ENCODE data around the gene ZBTB7C.

The ZBTB7C gene

DNA sequence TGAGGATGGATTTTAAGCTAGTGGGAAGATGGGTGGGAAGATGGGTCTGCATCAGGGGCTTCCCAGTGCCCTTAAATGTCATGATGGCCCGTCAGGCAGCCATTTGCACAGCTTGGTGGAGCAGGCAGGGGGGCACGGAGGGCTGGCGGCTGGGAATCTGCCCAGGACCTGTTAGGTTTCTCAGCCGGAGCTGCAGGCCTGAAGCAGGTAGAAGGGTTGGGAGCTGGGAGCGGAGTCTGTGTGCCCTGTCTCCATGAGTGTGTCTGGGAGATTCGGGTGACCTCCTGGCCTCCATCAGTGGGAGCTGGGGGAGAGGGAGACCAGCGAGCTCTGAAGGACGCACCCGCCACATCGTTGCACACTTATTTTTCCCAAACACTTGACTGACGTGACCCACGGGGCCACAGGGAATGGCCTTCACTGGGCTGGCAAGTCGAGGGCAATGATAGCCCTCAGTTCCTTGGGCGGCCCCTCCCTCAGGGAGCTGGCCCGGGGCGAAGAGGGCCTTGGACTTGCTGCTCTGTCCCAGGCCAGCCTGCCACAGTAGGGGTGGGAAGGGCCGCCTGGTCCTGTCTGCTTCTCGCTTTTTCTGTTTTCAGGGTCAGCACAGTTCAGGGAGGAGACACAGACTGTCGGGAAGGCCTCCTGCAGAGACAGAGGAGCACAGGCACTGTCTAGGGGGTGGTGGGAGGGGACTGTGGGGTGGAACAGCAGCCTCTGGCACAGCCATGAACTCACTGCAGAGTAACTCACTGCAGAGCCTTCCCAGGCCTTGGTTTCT lies 236.8 kb downstream of the ZBTB7C start:
- Histone ChIP-seq H3K9me3 (ENCODE audit: insufficient read depth, low read depth, low read length) (no peaks in the 10 kb centered on the region), H3K9me2 (replicated peaks; ENCODE audit: low read depth, low read length) (no peaks in the 10 kb centered on the region), H2AFZ (ENCODE audit: low read length) (no peak overlapping the region), H3K4me1 (ENCODE audit: insufficient read depth, low read length, poor library complexity, severe bottlenecking) (peaks cover 3% of the 10 kb centered on the region), H3K27me3 (ENCODE audit: insufficient read depth, low read length, poor library complexity, severe bottlenecking) (no peaks in the 10 kb centered on the region), H3F3A (ENCODE audit: low read depth) (no peaks in the 10 kb centered on the region), H3K9ac (ENCODE audit: low read depth, low read length, poor library complexity, severe bottlenecking) (no peak overlapping the region), H3K79me2 (ENCODE audit: insufficient read depth, low read length) (no peaks in the 10 kb centered on the region), H3K36me3 (ENCODE audit: insufficient read depth, low read length) (no peaks in the 10 kb centered on the region), H3K4me2 (ENCODE audit: low read depth, low read length, poor library complexity, severe bottlenecking) (no peak overlapping the region), H3K4me3 (ENCODE audit: low read length, poor library complexity, severe bottlenecking) (no peak overlapping the region), H4K20me1 (ENCODE audit: insufficient read depth, low read length, poor library complexity, severe bottlenecking) (no peaks in the 10 kb centered on the region)
- TF ChIP-seq EZH2phosphoT487 (IDR thresholded peaks at IDR 0.05; ENCODE audit: borderline replicate concordance): no peak
- TF ChIP-seq, protein P1, sequence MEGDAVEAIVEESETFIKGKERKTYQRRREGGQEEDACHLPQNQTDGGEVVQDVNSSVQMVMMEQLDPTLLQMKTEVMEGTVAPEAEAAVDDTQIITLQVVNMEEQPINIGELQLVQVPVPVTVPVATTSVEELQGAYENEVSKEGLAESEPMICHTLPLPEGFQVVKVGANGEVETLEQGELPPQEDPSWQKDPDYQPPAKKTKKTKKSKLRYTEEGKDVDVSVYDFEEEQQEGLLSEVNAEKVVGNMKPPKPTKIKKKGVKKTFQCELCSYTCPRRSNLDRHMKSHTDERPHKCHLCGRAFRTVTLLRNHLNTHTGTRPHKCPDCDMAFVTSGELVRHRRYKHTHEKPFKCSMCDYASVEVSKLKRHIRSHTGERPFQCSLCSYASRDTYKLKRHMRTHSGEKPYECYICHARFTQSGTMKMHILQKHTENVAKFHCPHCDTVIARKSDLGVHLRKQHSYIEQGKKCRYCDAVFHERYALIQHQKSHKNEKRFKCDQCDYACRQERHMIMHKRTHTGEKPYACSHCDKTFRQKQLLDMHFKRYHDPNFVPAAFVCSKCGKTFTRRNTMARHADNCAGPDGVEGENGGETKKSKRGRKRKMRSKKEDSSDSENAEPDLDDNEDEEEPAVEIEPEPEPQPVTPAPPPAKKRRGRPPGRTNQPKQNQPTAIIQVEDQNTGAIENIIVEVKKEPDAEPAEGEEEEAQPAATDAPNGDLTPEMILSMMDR (conservative IDR thresholded peaks at IDR 0.05; ENCODE audit: low read length): no peak

DNA sequence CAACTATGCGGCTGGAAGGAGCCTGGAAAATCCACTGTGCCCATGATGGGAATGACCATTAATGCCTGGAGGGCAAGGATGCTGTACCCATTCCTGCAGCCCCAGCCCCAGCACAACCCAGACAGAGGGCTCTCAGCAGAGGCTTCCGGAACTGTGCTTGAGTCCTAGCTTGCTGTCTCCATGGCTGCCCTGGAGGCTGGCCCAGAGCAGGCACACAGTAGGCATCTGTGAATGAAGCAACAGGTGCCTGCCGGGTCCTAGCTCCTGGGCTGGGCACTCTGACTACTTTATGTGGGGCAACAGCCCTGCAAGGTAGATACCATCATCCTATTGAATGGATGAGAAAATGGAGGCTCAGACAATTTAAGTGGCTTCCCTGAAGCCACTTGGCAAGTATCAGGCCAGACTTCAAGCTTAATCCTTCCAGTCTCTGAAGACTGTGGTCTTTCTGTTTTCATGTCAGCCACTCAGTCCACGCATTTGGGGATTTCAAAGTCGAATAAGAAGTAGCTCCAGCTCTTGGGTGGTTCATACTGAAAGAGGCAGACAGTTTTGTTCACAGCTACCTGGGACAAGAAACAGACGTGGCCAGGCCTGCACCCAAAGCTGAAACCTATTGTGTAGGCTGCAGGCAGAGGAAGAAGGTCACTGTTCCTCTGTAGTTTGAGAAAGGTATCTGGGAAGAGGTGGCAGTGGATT lies 237.5 kb downstream of the ZBTB7C start:
- Histone ChIP-seq H3K4me1 (ENCODE audit: insufficient read depth, low read length, poor library complexity, severe bottlenecking) (peaks cover 11% of the 10 kb centered on the region), H3K4me2 (ENCODE audit: low read depth, low read length, poor library complexity, severe bottlenecking) (no peak overlapping the region), H3K9ac (ENCODE audit: low read depth, low read length, poor library complexity, severe bottlenecking) (no peak overlapping the region), H3K36me3 (ENCODE audit: insufficient read depth, low read length) (no peaks in the 10 kb centered on the region), H2AFZ (ENCODE audit: low read length) (no peak overlapping the region), H3K9me2 (replicated peaks; ENCODE audit: low read depth, low read length) (no peaks in the 10 kb centered on the region), H3K9me3 (ENCODE audit: insufficient read depth, low read depth, low read length) (no peaks in the 10 kb centered on the region), H4K20me1 (ENCODE audit: insufficient read depth, low read length, poor library complexity, severe bottlenecking) (no peaks in the 10 kb centered on the region), H3F3A (ENCODE audit: low read depth) (no peaks in the 10 kb centered on the region), H3K79me2 (ENCODE audit: insufficient read depth, low read length) (no peaks in the 10 kb centered on the region), H3K27me3 (ENCODE audit: insufficient read depth, low read length, poor library complexity, severe bottlenecking) (no peaks in the 10 kb centered on the region), H3K4me3 (ENCODE audit: low read length, poor library complexity, severe bottlenecking) (no peak overlapping the region)
- TF ChIP-seq, protein P1 (conservative IDR thresholded peaks at IDR 0.05; ENCODE audit: low read length): no peak
- TF ChIP-seq EZH2phosphoT487 (IDR thresholded peaks at IDR 0.05; ENCODE audit: borderline replicate concordance): no peak

DNA sequence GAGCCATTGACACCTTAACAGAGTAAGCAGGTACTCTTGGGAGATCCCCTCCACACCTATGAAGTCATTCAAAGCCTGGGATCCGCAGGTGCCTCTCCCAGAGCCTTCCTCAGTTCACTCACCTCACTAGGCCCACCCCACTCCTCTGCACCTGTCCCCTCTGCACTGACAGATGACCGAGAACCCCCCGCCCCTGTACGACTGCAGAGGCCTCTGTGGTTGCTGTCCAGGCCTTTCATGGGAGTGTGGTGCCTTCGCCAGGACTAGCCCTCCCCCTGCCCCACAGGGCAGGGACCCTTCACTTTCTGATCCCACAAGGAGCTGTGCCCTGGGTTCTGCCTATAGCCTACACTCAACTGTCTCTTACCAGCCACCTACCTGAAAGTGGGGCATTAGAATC lies 238.5 kb downstream of the ZBTB7C start:
- TF ChIP-seq EZH2phosphoT487 (IDR thresholded peaks at IDR 0.05; ENCODE audit: borderline replicate concordance): no peak
- TF ChIP-seq, protein P1 (conservative IDR thresholded peaks at IDR 0.05; ENCODE audit: low read length): no peak
- Histone ChIP-seq H3K9me2 (replicated peaks; ENCODE audit: low read depth, low read length) (no peaks in the 10 kb centered on the region), H2AFZ (ENCODE audit: low read length) (no peak overlapping the region), H3K4me3 (ENCODE audit: low read length, poor library complexity, severe bottlenecking) (no peak overlapping the region), H4K20me1 (ENCODE audit: insufficient read depth, low read length, poor library complexity, severe bottlenecking) (no peaks in the 10 kb centered on the region), H3K36me3 (ENCODE audit: insufficient read depth, low read length) (no peaks in the 10 kb centered on the region), H3K4me2 (ENCODE audit: low read depth, low read length, poor library complexity, severe bottlenecking) (no peak overlapping the region), H3K4me1 (ENCODE audit: insufficient read depth, low read length, poor library complexity, severe bottlenecking) (peaks cover 15% of the 10 kb centered on the region), H3K9me3 (ENCODE audit: insufficient read depth, low read depth, low read length) (no peaks in the 10 kb centered on the region), H3F3A (ENCODE audit: low read depth) (no peaks in the 10 kb centered on the region), H3K9ac (ENCODE audit: low read depth, low read length, poor library complexity, severe bottlenecking) (no peak overlapping the region), H3K79me2 (ENCODE audit: insufficient read depth, low read length) (no peaks in the 10 kb centered on the region), H3K27me3 (ENCODE audit: insufficient read depth, low read length, poor library complexity, severe bottlenecking) (no peaks in the 10 kb centered on the region)

Measured in Loucy (cell line).